GM23338 (cell line): Measurements from ENCODE around the gene SHISA2. TPM values are rescaled to one million over a fixed set of nuclear protein-coding genes. Genes with fewer than 3 reads are reported as not detected.

ENCODE experiments used
- ATAC-seq: fragments of 200-7000 bp; cut with Tn5 transposase; 3 replicates; pipeline ENCODE4 v1.9.1; 2020
- DNase-seq: peaks from one replicate; pipeline ENCODE4 v3.0.0-alpha.2; 2015; ENCODE audit warnings: low spot score
- H2AFZ ChIP-seq: fragments of 200-600 bp; sonication (generic); 2 replicates; pipeline ENCODE4 v1.8.0; 2016; ENCODE audit warnings: antibody characterized with exemption, mild to moderate bottlenecking, moderate library complexity
- H3F3A ChIP-seq: fragments of 200-600 bp; sonication (generic); replicated peaks from 2 replicates; pipeline ENCODE4 v1.8.0; 2017; ENCODE audit warnings: antibody characterized with exemption, mixed run types, low read depth
- H3K27ac ChIP-seq: fragments of 200-600 bp; sonication (generic); 2 replicates; pipeline ENCODE4 v1.6.1; 2016; ENCODE audit warnings: low read depth
- H3K27me3 ChIP-seq: fragments of 200-600 bp; sonication (generic); 2 replicates; pipeline ENCODE4 v1.8.0; 2016; ENCODE audit warnings: mild to moderate bottlenecking, mixed run types, moderate library complexity; ENCODE audit not compliant: insufficient read depth
- H3K36me3 ChIP-seq: fragments of 200-600 bp; sonication (generic); 2 replicates; pipeline ENCODE4 v1.8.0; 2016; ENCODE audit warnings: mild to moderate bottlenecking; ENCODE audit not compliant: insufficient read depth
- H3K4me1 ChIP-seq: fragments of 200-600 bp; sonication (generic); 2 replicates; pipeline ENCODE4 v1.8.0; 2016; ENCODE audit warnings: mild to moderate bottlenecking, moderate library complexity; ENCODE audit not compliant: insufficient read depth
- H3K4me2 ChIP-seq: fragments of 200-600 bp; sonication (generic); 2 replicates; pipeline ENCODE4 v1.7.1; 2017; ENCODE audit warnings: mixed run types
- H3K4me3 ChIP-seq: fragments of 200-600 bp; sonication (generic); 2 replicates; pipeline ENCODE4 v1.6.1; 2016; ENCODE audit warnings: mixed run types
- H3K79me2 ChIP-seq: fragments of 200-600 bp; sonication (generic); replicated peaks from 2 replicates; pipeline ENCODE4 v1.8.0; 2017; ENCODE audit warnings: mild to moderate bottlenecking; ENCODE audit not compliant: insufficient read depth
- H3K9me2 ChIP-seq: fragments of 200-600 bp; sonication (generic); 2 replicates; pipeline ENCODE4 v1.8.0; 2017; ENCODE audit not compliant: insufficient read depth
- H4K20me1 ChIP-seq: fragments of 200-600 bp; sonication (generic); replicated peaks from 2 replicates; pipeline ENCODE4 v1.8.0; 2017; ENCODE audit warnings: mild to moderate bottlenecking; ENCODE audit not compliant: insufficient read depth
- H3K27ac Mint-ChIP-seq: 2 replicates; pipeline ENCODE4 v1.8.0; 2020; ENCODE audit warnings: inconsistent platforms, mild to moderate bottlenecking, moderate library complexity, mixed read lengths
- H3K27me3 Mint-ChIP-seq: 3 replicates; pipeline ENCODE4 v1.8.0; 2022; ENCODE audit warnings: low read depth, mild to moderate bottlenecking, moderate library complexity, mixed read lengths, inconsistent platforms; ENCODE audit not compliant: insufficient read depth, poor library complexity
- H3K36me3 Mint-ChIP-seq: 3 replicates; pipeline ENCODE4 v1.8.0; 2021; ENCODE audit warnings: low read depth, mild to moderate bottlenecking, inconsistent platforms, moderate library complexity, mixed read lengths
- H3K4me1 Mint-ChIP-seq: 3 replicates; pipeline ENCODE4 v1.8.0; 2020; ENCODE audit warnings: mild to moderate bottlenecking, inconsistent platforms, mixed read lengths
- H3K4me3 Mint-ChIP-seq: 3 replicates; pipeline ENCODE4 v1.8.0; 2021; ENCODE audit warnings: moderate library complexity, mild to moderate bottlenecking, inconsistent platforms, mixed read lengths
- H3K9me3 Mint-ChIP-seq: 3 replicates; pipeline ENCODE4 v1.8.0; 2020; ENCODE audit warnings: moderate library complexity, mild to moderate bottlenecking, inconsistent platforms, mixed read lengths
- CREB1 ChIP-seq: fragments of 250-450 bp; sonication (Bioruptor Pico); IDR thresholded peaks from 2 replicates; pipeline ENCODE4 v1.5.0; 2020; ENCODE audit warnings: low read depth, mild to moderate bottlenecking, moderate library complexity
- EZH2 ChIP-seq: fragments of 200-600 bp; sonication (generic); IDR thresholded peaks from one replicate; pipeline ENCODE4 v1.8.0; 2017; ENCODE audit warnings: antibody characterized with exemption, mild to moderate bottlenecking, low read depth; ENCODE audit not compliant: unreplicated experiment
- EZH2phosphoT487 ChIP-seq: fragments of 200-600 bp; sonication (generic); IDR thresholded peaks from one replicate; pipeline ENCODE4 v1.8.1; 2018; ENCODE audit warnings: antibody characterized with exemption; ENCODE audit not compliant: unreplicated experiment
- JUNB ChIP-seq: IDR thresholded peaks from one replicate; pipeline ENCODE4 v1.6.1; 2016; ENCODE audit warnings: antibody characterized with exemption; ENCODE audit not compliant: unreplicated experiment
- NANOG ChIP-seq: IDR thresholded peaks from 2 replicates; pipeline ENCODE4 v1.6.1; 2016; ENCODE audit warnings: antibody characterized with exemption, borderline replicate concordance
- POLR2AphosphoS5 ChIP-seq: IDR thresholded peaks from 2 replicates; pipeline ENCODE4 v1.6.1; 2016; ENCODE audit warnings: antibody characterized with exemption, low read depth
- ZNF114 ChIP-seq: fragments of 250-450 bp; sonication (Bioruptor Pico); IDR thresholded peaks from 2 replicates; pipeline ENCODE4 v1.5.0; 2020; ENCODE audit warnings: mild to moderate bottlenecking, moderate library complexity
- ZNF462 ChIP-seq: fragments of 250-450 bp; sonication (Bioruptor Pico); IDR thresholded peaks from 2 replicates; pipeline ENCODE4 v1.5.0; 2020; ENCODE audit warnings: mild to moderate bottlenecking, moderate library complexity
- long read RNA-seq: library from polyadenylated mRNA; unstranded; transcript quantifications from one replicate; pipeline ENCODE4 v2.0.0, GENCODE V29; 2020; ENCODE audit not compliant: unreplicated experiment
- polyA plus RNA-seq: library from polyadenylated mRNA; unstranded; fragments of >200 nt; fragmentation: Nextera tagmentation; extraction: Ambion mirVana; gene quantifications from 2 replicates; pipeline ENCODE4 v1.2.1, GENCODE V29; 2016
- total RNA-seq: library from RNA; depleted of rRNA; stranded (reverse); fragments of >200 nt; shearing (Covaris generic); gene quantifications from 2 replicates; pipeline ENCODE4 v1.2.3, GENCODE V29; 2014; rRNA removed
- TF ChIP-seq, protein P1 (sequence below), 2 experiments: fragments of 200-600 bp in 1 of 2; sonication (generic) in 1 of 2; conservative IDR thresholded peaks; 2 replicates each; pipeline versions ENCODE4 v1.5.1 to v1.6.1; 2016 to 2017; ENCODE audit warnings: antibody characterized with exemption in 2 of 2, low read depth in 2 of 2, mild to moderate bottlenecking in 2 of 2, moderate library complexity in 1 of 2
- TF ChIP-seq, protein P2 (sequence below): IDR thresholded peaks from 2 replicates; pipeline ENCODE4 v1.6.1; 2016; ENCODE audit warnings: antibody characterized with exemption

SHISA2 gene
- 33.4 and 37.4 TPM in 2 replicates for total RNA-seq
- polyA plus RNA-seq, result 17.9 and 18.2 TPM in 2 replicates
- long read RNA-seq, partial matches to known transcripts, result 0 of 17 reads
- long read RNA-seq, other reads (novel, unspliced or antisense), result 17 of 17 reads

- peak within 1 kb of the TSS; percentile 70 for H3K4me3 Mint-ChIP-seq
- H3F3A ChIP-seq, result 0 out of 2 replicates have a peak, but pooled peaks cover 6% of the 10 kb centered on the region
- H2AFZ ChIP-seq, result peak within 1 kb of the TSS; percentile 100
- peaks cover 31% of the 10 kb centered on the region for H3K27me3 Mint-ChIP-seq
- H3K27me3 ChIP-seq, result peaks cover 58% of the 10 kb centered on the region
- no peak within 1 kb of the TSS for H3K27ac ChIP-seq
- peaks cover 22% of the 10 kb centered on the region for H3K4me1 Mint-ChIP-seq
- peak within 1 kb of the TSS; percentile 82 for H3K4me3 ChIP-seq
- ATAC-seq (peak; percentile 64), DNase-seq (peak; percentile 82)
- peaks cover 9% of the 10 kb centered on the region for H3K36me3 Mint-ChIP-seq
- H3K4me2 ChIP-seq, result peak within 1 kb of the TSS; percentile 94
- no peaks in the 10 kb centered on the region for H3K9me2 ChIP-seq
- H3K9me3 Mint-ChIP-seq, result no peaks in the 10 kb centered on the region
- no peak within 1 kb of the TSS for H3K27ac Mint-ChIP-seq
- H3K79me2 ChIP-seq, result no peaks in the 10 kb centered on the region; the same call in 1 of the 2 replicates
- H3K36me3 ChIP-seq, result no peaks in the 10 kb centered on the region
- H4K20me1 ChIP-seq, result 0 out of 2 replicates have a peak, but pooled peaks cover 3% of the 10 kb centered on the region
- TF ChIP-seq POLR2AphosphoS5, result peak; percentile 90
- TF ChIP-seq ZNF114 (CRISPR knock-in tag), result no peak
- H3K4me1 ChIP-seq, result peaks cover 19% of the 10 kb centered on the region
Measured at GRCh38 chr13:26051657-26052311, at the start of gene SHISA2. TSS of gene SHISA2 (minus strand) at chr13:26052016. CDS start at chr13:26050975, 1,041 bp downstream.

DNA sequence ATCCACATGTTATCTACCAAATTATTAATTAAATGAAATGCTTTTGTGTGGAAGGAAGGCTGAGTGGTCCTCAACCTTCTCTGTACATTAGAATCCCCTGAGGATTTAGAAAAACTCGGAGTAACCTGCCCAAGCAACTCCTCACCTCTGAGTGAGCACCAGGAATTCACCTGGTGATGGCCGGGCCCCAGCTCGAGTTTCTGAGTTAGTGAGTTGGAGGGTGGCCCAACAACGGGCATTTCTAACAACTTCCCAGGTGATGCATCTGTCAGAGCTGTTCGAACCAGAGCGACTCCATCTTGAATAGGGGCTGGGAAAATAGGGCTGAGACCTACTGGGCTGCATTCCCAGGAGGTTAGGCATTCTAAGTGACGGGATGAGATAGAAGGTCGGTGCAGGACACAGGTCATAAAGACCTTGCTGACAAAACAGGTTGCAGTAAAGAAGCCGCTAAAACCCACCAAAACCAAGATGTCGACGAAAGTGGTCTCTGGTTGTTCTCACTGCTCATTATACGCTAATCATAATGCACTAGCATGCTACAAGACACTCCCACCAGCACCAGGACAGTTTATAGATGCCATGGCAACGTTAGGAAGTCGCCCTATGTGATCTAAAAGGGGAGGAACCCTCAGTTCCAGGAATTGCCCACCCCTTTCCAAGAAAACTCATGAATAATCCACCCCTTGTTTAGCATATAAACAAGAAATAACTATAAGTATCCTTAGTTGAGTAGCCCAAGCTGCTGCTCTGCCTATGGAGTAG is 44.2 kb upstream of the SHISA2 start:
- no peak overlapping the region for H3K4me2 ChIP-seq
- Mint-ChIP-seq H3K9me3 (peaks cover 4% of the 10 kb centered on the region; the same call in 1 of the 3 replicates), H3K4me3 (no peak overlapping the region), H3K4me1 (peaks cover 7% of the 10 kb centered on the region; the same call in 1 of the 3 replicates), H3K27ac (no peak overlapping the region), H3K36me3 (no peaks in the 10 kb centered on the region), H3K27me3 (peaks cover 1% of the 10 kb centered on the region)
- H3K36me3 ChIP-seq, result no peaks in the 10 kb centered on the region; the same call in 1 of the 2 replicates
- H3K9me2 ChIP-seq, result no peaks in the 10 kb centered on the region
- H4K20me1 ChIP-seq, result no peaks in the 10 kb centered on the region
- H3K27ac ChIP-seq, result no peak overlapping the region
- no peak overlapping the region for H2AFZ ChIP-seq
- DNase-seq (no peak), ATAC-seq (no peak)
- H3K4me3 ChIP-seq, result no peak overlapping the region
- H3F3A ChIP-seq, result no peaks in the 10 kb centered on the region
- H3K27me3 ChIP-seq, result no peaks in the 10 kb centered on the region
- no peaks in the 10 kb centered on the region for H3K4me1 ChIP-seq
- H3K79me2 ChIP-seq, result no peaks in the 10 kb centered on the region
- TF ChIP-seq, protein P1, sequence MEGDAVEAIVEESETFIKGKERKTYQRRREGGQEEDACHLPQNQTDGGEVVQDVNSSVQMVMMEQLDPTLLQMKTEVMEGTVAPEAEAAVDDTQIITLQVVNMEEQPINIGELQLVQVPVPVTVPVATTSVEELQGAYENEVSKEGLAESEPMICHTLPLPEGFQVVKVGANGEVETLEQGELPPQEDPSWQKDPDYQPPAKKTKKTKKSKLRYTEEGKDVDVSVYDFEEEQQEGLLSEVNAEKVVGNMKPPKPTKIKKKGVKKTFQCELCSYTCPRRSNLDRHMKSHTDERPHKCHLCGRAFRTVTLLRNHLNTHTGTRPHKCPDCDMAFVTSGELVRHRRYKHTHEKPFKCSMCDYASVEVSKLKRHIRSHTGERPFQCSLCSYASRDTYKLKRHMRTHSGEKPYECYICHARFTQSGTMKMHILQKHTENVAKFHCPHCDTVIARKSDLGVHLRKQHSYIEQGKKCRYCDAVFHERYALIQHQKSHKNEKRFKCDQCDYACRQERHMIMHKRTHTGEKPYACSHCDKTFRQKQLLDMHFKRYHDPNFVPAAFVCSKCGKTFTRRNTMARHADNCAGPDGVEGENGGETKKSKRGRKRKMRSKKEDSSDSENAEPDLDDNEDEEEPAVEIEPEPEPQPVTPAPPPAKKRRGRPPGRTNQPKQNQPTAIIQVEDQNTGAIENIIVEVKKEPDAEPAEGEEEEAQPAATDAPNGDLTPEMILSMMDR (conservative IDR thresholded peaks at IDR 0.05; ENCODE audit: low read depth in 2 of 2), result no peak
- TF ChIP-seq CREB1, result no peak
- TF ChIP-seq, protein P2, sequence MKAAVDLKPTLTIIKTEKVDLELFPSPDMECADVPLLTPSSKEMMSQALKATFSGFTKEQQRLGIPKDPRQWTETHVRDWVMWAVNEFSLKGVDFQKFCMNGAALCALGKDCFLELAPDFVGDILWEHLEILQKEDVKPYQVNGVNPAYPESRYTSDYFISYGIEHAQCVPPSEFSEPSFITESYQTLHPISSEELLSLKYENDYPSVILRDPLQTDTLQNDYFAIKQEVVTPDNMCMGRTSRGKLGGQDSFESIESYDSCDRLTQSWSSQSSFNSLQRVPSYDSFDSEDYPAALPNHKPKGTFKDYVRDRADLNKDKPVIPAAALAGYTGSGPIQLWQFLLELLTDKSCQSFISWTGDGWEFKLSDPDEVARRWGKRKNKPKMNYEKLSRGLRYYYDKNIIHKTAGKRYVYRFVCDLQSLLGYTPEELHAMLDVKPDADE, result no peak
- no peak for TF ChIP-seq EZH2
- TF ChIP-seq NANOG, result no peak
- no peak for TF ChIP-seq POLR2AphosphoS5
- TF ChIP-seq EZH2phosphoT487, result no peak
- no peak for TF ChIP-seq ZNF462 (CRISPR knock-in tag)
- TF ChIP-seq JUNB, result no peak
- TF ChIP-seq ZNF114 (CRISPR knock-in tag), result no peak
